NB4 (cell line): ENCODE data around the gene CLMN.

ENCODE experiments used
- DNase-seq: peaks from one replicate; pipeline ENCODE4 v3.0.0; 2010; ENCODE audit warnings: low read depth
- H3K4me3 ChIP-seq: one replicate; pipeline ENCODE4 v1.5.1; 2011; ENCODE audit warnings: mild to moderate bottlenecking, low read depth, low read length, moderate library complexity
- MYC ChIP-seq: IDR thresholded peaks from 2 replicates; pipeline ENCODE4 v1.6.1; 2011; ENCODE audit warnings: low read depth, low read length
- POLR2A ChIP-seq: IDR thresholded peaks from 2 replicates; pipeline ENCODE4 v1.6.1; 2011; ENCODE audit warnings: mild to moderate bottlenecking; ENCODE audit not compliant: insufficient read length; ENCODE audit errors: extremely low read depth
- TF ChIP-seq, protein P1 (sequence below): IDR thresholded peaks from one replicate; pipeline ENCODE4 v1.5.1; 2012; ENCODE audit warnings: low read depth, low read length
- TF ChIP-seq, protein P2 (sequence below): IDR thresholded peaks from 2 replicates; pipeline ENCODE4 v1.6.1; 2011; ENCODE audit warnings: low read depth, low read length

Gene CLMN

DNA sequence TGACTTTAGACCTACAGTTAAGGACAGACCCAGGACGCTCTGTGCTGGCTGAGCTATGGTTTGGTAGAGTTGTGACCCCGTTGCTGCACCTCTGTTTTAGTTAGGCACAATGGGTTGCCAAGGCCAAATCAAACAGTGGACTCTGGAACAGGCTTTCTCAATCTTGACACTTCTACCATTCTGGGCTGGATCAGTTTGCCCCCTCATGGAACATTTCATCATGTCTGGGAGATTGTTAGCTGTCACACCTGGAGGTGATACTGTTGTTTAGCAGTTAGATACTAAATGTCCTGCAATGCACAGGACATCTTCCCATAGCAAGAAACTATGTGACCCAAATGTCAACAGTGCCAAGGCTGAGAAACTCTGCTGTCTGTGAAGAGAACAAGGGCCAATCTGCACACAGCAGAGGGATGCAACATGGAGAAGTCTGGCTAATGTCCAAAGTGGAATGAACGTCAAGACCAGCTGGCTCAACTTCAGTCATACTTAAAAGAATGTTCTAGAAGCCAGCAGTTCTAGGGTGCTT, 96.8 kb downstream of the CLMN start:
- TF ChIP-seq, protein P1, sequence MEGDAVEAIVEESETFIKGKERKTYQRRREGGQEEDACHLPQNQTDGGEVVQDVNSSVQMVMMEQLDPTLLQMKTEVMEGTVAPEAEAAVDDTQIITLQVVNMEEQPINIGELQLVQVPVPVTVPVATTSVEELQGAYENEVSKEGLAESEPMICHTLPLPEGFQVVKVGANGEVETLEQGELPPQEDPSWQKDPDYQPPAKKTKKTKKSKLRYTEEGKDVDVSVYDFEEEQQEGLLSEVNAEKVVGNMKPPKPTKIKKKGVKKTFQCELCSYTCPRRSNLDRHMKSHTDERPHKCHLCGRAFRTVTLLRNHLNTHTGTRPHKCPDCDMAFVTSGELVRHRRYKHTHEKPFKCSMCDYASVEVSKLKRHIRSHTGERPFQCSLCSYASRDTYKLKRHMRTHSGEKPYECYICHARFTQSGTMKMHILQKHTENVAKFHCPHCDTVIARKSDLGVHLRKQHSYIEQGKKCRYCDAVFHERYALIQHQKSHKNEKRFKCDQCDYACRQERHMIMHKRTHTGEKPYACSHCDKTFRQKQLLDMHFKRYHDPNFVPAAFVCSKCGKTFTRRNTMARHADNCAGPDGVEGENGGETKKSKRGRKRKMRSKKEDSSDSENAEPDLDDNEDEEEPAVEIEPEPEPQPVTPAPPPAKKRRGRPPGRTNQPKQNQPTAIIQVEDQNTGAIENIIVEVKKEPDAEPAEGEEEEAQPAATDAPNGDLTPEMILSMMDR, result no peak
- TF ChIP-seq, protein P2, sequence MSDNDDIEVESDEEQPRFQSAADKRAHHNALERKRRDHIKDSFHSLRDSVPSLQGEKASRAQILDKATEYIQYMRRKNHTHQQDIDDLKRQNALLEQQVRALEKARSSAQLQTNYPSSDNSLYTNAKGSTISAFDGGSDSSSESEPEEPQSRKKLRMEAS, result no peak
- TF ChIP-seq MYC, result no peak
- no peak for TF ChIP-seq POLR2A
- no peak for DNase-seq
- no peak overlapping the region for H3K4me3 ChIP-seq

DNA sequence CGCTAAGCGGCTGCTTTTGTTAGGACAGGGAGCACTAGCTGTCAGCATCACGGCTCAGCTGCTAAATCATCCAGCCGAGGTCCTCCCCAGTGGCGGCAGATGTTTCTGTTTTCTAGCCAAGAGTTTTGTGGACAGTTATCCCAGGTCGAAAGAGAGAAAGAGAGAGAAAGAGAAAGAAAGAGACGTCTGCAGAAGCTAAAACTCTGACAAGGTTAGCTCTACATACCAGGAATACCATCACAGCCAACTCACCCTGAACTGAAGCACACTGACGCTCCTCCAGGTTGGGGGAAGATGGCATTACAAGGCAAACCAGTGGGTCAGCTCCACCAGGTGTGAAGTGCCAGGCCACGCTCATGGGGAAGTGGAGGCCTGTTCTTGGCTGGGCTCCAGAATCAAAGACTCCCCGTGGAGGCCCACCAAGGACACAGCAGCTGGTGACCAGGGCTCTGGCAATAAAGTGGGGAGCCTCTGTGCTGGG, 97.5 kb downstream of the CLMN start:
- no peak overlapping the region for H3K4me3 ChIP-seq
- DNase-seq, result no peak
- TF ChIP-seq MYC (no peak), POLR2A (no peak)
- TF ChIP-seq, protein P1, result no peak
- TF ChIP-seq, protein P2, result no peak

DNA sequence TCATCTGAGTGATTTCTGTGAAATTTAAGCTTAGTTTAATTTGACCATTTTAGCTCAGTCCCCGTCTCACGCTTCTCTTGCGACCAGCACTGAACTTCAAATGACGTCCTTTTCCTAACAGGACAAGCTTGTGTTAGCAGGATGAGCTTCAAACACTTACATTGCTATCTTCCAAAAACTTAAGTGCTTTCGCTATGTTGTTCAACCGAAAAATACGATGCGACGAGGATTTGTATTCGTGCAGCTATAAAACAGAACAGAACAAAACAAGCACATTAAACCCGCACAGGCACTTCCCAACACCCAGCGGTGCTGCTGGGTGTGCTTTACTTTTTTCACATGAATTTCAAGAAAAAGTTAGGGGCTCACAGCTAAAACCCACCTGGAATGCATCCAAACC, 98.2 kb downstream of the CLMN start:
- H3K4me3 ChIP-seq, result no peak overlapping the region
- no peak for DNase-seq
- TF ChIP-seq POLR2A (no peak), MYC (no peak)
- TF ChIP-seq, protein P2, result no peak
- TF ChIP-seq, protein P1, result no peak

DNA sequence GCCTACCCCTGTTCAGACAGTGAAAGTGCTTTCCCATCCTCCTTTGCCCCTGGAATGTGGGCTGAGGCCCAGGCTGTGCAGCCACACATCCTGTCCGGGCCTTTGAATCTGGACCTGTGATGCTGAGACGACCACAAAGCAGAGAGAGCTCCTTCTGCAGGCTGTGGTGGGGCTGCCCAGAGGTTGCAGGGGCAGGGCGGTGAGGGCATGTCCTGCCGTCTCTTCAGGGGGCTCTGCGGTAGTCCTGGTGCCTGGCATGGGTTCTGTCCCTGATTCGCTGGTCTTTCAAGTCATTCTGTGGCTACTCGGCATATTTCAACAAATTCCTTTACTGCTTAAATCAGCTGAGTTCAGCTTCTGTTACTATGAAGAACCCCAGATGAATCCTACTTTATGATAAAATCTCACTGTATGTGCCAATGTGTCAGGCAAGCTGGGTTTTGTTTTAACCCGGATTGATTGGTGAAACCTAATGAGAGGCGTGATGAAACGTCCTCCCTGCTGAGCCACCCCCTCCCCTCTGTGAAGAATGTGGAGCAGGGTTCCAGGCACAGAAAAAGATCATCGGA, 99.0 kb downstream of the CLMN start:
- DNase-seq, result no peak
- no peak overlapping the region for H3K4me3 ChIP-seq
- TF ChIP-seq, protein P1, result no peak
- TF ChIP-seq POLR2A, result no peak
- TF ChIP-seq, protein P2, result no peak
- TF ChIP-seq MYC, result no peak

DNA sequence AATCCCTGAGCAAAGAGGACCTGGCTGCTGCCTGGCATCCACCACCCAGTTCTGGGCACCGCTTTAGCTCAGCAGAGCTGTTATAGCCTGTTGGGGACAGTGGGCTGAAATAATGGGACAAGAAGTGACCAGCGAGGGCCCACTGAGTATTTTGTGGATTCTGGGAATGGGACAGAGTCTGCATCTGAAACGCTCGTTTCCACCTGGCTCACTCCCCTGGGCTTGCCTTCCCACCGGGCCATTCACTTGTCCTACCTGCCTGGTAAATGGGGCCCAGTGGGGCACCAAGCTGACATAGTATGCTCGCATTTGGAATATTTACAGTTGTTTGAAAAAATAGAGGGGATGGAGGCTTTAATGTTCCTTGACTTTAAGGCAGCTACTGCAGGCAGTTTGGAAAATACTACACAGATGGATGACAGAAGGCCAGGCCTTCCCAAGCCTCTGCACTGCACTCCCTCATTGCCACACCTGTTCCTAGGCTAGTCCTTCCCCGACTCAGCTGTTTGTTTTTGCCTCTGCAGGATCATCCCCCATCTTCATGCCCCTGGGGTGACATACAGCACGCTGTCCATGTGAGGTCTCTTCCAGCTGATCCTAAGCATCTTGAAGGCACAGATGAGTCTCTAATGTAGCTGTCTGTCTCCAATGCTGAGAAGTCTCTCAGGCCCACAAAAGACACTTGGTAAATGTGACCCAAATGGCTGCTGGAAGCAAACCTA, 101.1 kb downstream of the CLMN start:
- no peak for DNase-seq
- TF ChIP-seq, protein P1, result no peak
- TF ChIP-seq, protein P2, result no peak
- TF ChIP-seq POLR2A (no peak), MYC (no peak)
- no peak overlapping the region for H3K4me3 ChIP-seq
